ENCODE results near the gene TNRC6C. TPM values are rescaled to one million over a fixed set of nuclear protein-coding genes. Genes with fewer than 3 reads are reported as not detected.

Gene TNRC6C
- total and polyA plus RNA-seq, 9 of the 15 experiments (the other 6 are each of a cell fraction or from before 2014, with no cell fraction given), result 0.20 to 4.9 (median 2.3) TPM

DNA sequence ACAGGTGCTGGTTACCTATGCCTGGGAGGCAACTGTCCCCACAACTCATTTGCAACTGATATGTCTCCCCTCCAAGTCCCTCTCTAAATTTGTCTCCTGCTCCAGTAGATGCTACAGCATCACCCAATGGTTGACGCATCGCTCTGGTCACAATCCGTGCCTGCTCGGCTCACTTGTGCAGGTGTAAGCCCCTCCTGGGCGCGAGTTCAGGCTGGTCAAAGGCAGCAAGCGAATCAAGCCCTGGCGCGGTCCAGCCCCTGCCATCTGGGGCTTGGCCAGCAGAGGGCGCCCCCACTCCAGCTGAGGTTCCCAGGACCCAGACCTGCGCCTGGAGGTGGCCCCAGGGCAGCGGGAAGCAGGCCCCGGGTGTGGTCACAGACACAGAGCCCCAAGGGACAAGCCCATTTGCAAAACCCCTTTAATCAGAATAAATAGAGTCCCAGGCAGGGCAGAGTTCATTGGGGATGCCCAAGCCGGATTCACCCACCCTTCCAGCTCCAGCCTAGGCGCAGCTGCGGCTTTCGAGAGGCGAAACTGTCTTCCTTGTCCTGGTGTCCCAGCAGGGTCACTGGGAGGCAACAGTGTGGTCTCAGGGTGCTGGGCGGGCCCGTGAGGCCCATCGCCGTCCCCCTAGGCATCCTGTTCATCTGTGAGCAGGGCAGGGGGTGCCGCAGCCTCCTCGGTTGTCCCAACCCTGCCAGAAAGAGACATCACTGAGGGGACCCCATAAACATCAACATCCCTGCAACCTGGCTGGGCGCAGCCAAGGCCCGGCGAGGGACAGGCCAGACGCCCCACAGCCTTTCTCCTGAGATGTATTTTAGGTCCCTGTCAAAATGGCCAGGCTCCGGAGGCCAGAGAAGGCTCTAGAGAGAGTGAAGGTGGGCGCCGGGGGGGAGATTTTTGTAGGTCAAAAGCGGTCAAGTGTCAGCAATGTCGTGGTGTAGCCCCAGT lies 154.3 kb downstream of the TNRC6C start (continued):
- TF ChIP-seq ZNF589 (CRISPR knock-in tag; IDR thresholded peaks at IDR 0.05; ENCODE audit: low read depth) (no peak), POLR2AphosphoS2 (IDR thresholded peaks at IDR 0.05; ENCODE audit: low read length) (peak; percentile 86), NFATC3 (IDR thresholded peaks at IDR 0.05) (no peak), NRF1 (conservative IDR thresholded peaks at IDR 0.05 in 1 of 2, IDR thresholded peaks at IDR 0.05 in 1 of 2) (peak; percentile 35 to 59), ZNF780A (CRISPR knock-in tag; IDR thresholded peaks at IDR 0.05) (no peak), TAF15 (IDR thresholded peaks at IDR 0.05; ENCODE audit: low read depth, low read length) (no peak), BRCA1 (IDR thresholded peaks at IDR 0.05) (no peak), BRCA1 (CRISPR knock-in tag; IDR thresholded peaks at IDR 0.05) (no peak), MYBL2 (IDR thresholded peaks at IDR 0.05; ENCODE audit: low read depth) (no peak), MYBL2 (CRISPR knock-in tag; IDR thresholded peaks at IDR 0.05; ENCODE audit: borderline replicate concordance) (no peak), NFE2 (IDR thresholded peaks at IDR 0.05; ENCODE audit: low read depth) (no peak), ZNF717 (CRISPR knock-in tag; IDR thresholded peaks at IDR 0.05) (no peak), ZNF77 (CRISPR knock-in tag; IDR thresholded peaks at IDR 0.05) (no peak), SRF (CRISPR knock-in tag; IDR thresholded peaks at IDR 0.05) (no peak), ZNF551 (CRISPR knock-in tag; IDR thresholded peaks at IDR 0.05) (no peak), HDAC2 (IDR thresholded peaks at IDR 0.05) (no peak), ZNF695 (CRISPR knock-in tag; IDR thresholded peaks at IDR 0.05) (no peak), ERF (CRISPR knock-in tag; IDR thresholded peaks at IDR 0.05) (no peak; the same call in 1 of the 2 replicates), GTF2E2 (tag; IDR thresholded peaks at IDR 0.05) (no peak), TAF1 (IDR thresholded peaks at IDR 0.05; ENCODE audit: control insufficient read depth, extremely low read depth, insufficient read depth, low read length, severe bottlenecking) (no peak), TEAD2 (tag; IDR thresholded peaks at IDR 0.05) (no peak), ZNF696 (CRISPR knock-in tag; conservative IDR thresholded peaks at IDR 0.05) (no peak), POLR2AphosphoS5 (IDR thresholded peaks at IDR 0.05; ENCODE audit: control insufficient read depth, insufficient read depth, low read depth, low read length) (no peak), ZNF764 (CRISPR knock-in tag; IDR thresholded peaks at IDR 0.05; ENCODE audit: low read depth) (no peak), BDP1 (IDR thresholded peaks at IDR 0.05; ENCODE audit: insufficient read depth, insufficient read length) (no peak), BRF1 (IDR thresholded peaks at IDR 0.05; ENCODE audit: borderline replicate concordance, extremely low read depth, insufficient read length) (no peak), TOE1 (IDR thresholded peaks at IDR 0.05; ENCODE audit: borderline replicate concordance) (no peak), TOE1 (CRISPR knock-in tag; IDR thresholded peaks at IDR 0.05; ENCODE audit: borderline replicate concordance, low read depth) (no peak), CREBBP (IDR thresholded peaks at IDR 0.05; ENCODE audit: low read depth, low read length) (no peak)
- TF ChIP-seq, protein P1, sequence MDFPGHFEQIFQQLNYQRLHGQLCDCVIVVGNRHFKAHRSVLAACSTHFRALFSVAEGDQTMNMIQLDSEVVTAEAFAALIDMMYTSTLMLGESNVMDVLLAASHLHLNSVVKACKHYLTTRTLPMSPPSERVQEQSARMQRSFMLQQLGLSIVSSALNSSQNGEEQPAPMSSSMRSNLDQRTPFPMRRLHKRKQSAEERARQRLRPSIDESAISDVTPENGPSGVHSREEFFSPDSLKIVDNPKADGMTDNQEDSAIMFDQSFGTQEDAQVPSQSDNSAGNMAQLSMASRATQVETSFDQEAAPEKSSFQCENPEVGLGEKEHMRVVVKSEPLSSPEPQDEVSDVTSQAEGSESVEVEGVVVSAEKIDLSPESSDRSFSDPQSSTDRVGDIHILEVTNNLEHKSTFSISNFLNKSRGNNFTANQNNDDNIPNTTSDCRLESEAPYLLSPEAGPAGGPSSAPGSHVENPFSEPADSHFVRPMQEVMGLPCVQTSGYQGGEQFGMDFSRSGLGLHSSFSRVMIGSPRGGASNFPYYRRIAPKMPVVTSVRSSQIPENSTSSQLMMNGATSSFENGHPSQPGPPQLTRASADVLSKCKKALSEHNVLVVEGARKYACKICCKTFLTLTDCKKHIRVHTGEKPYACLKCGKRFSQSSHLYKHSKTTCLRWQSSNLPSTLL (IDR thresholded peaks at IDR 0.05), result no peak
